Subcutaneous adipose tissue (tissue), 4 donors: ENCODE measurements around the gene RAPGEF2. TPM values are rescaled to one million over a fixed set of nuclear protein-coding genes. Genes with fewer than 3 reads are reported as not detected.

Source experiments
- CTCF ChIP-seq: fragments of 450-650 bp; IDR thresholded peaks from one replicate; pipeline ENCODE4 v1.5.1; 2016; ENCODE audit warnings: low read depth, mild to moderate bottlenecking, control low read depth, antibody characterized with exemption, moderate library complexity
- total RNA-seq, 4 donors: library from RNA; depleted of rRNA; stranded (reverse); fragments of >200 nt; gene quantifications; one replicate each; pipeline ENCODE4 v1.1.0, GENCODE V29; 2016

Gene RAPGEF2
- total RNA-seq, 4 donors from 2014 or later = 41.2 to 71.8 (median 52.5) TPM

GRCh38 chr4:159134429-159134828 is 31.6 kb downstream of the RAPGEF2 start:
- no peak for TF ChIP-seq CTCF

- no peak for TF ChIP-seq CTCF
These were observed 34.3 kb downstream of the RAPGEF2 start for GRCh38 chr4:159137176-159137575.

GRCh38 chr4:159138436-159138835 is 35.6 kb downstream of the RAPGEF2 start:
- TF ChIP-seq CTCF = no peak

GRCh38 chr4:159141193-159141592 is 38.3 kb downstream of the RAPGEF2 start:
- no peak for TF ChIP-seq CTCF

- no peak for TF ChIP-seq CTCF
These were observed 39.4 kb downstream of the RAPGEF2 start for GRCh38 chr4:159142241-159142640.

GRCh38 chr4:159142681-159143384 is 40.0 kb downstream of the RAPGEF2 start:
- no peak for TF ChIP-seq CTCF

GRCh38 chr4:159143687-159144086 is 40.8 kb downstream of the RAPGEF2 start:
- no peak for TF ChIP-seq CTCF
